ENCODE results near the gene MED31.
"Not testable (repeated sequence)": the region's sequence is repeated elsewhere in the genome, so short reads cannot be mapped to it uniquely, and the experiment has no call there.

DNA sequence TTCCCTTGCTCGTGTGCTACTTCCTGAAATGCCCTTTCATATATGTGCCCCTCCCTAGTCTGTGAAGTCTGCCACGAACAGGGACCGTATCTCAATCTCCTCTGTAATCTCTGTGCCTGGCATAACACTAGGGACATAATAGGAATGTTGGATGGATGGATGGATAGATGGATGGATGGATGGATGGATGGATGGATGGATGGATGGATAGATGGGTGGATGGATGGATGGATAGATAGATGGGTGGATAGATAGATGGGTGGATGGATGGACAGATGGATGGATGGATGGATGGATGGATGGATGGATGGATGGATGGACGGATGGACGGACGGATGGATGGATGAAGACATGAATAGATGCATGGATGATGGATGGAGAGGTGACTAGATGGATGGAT is 40.6 kb upstream of the MED31 start:
- TF ChIP-seq, protein P1, sequence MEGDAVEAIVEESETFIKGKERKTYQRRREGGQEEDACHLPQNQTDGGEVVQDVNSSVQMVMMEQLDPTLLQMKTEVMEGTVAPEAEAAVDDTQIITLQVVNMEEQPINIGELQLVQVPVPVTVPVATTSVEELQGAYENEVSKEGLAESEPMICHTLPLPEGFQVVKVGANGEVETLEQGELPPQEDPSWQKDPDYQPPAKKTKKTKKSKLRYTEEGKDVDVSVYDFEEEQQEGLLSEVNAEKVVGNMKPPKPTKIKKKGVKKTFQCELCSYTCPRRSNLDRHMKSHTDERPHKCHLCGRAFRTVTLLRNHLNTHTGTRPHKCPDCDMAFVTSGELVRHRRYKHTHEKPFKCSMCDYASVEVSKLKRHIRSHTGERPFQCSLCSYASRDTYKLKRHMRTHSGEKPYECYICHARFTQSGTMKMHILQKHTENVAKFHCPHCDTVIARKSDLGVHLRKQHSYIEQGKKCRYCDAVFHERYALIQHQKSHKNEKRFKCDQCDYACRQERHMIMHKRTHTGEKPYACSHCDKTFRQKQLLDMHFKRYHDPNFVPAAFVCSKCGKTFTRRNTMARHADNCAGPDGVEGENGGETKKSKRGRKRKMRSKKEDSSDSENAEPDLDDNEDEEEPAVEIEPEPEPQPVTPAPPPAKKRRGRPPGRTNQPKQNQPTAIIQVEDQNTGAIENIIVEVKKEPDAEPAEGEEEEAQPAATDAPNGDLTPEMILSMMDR (IDR thresholded peaks at IDR 0.05; ENCODE audit: insufficient read depth, low read depth, low read length) = not testable (repeated sequence)
- not testable (repeated sequence) for TF ChIP-seq EZH2 (IDR thresholded peaks at IDR 0.05; ENCODE audit: insufficient read depth, low read length)

Data from astrocyte (in vitro differentiated cells and primary cell).